Left lung (tissue), 10 donors: ENCODE data around the gene ZNF862. TPM values are rescaled to one million over a fixed set of nuclear protein-coding genes. Genes with fewer than 3 reads are reported as not detected.

ENCODE experiments used
- ATAC-seq: fragments of 200-7000 bp; cut with Tn5 transposase; one replicate; pipeline ENCODE4 v1.9.1; 2020; ENCODE audit warnings: moderate library complexity
- DNase-seq, 4 donors: peaks; one replicate each; pipeline ENCODE4 v3.0.0-alpha.2; 2013 to 2020
- H3K27ac ChIP-seq, 2 donors: fragments of 200-600 bp; sonication (generic) in 1 of 2; one replicate each; pipeline versions ENCODE4 v1.5.0 to v1.8.0; 2020 to 2021
- H3K27me3 ChIP-seq, 2 donors: fragments of 200-600 bp; sonication (generic) in 1 of 2; one replicate each; pipeline versions ENCODE4 v1.5.0 to v1.8.0; 2020 to 2021
- H3K36me3 ChIP-seq, 2 donors: fragments of 200-600 bp; sonication (generic) in 1 of 2; one replicate each; pipeline versions ENCODE4 v1.5.0 to v1.8.0; 2020 to 2021
- H3K4me1 ChIP-seq, 2 donors: fragments of 200-600 bp; one replicate each; pipeline ENCODE4 v1.8.0; 2021
- H3K4me3 ChIP-seq, 2 donors: fragments of 200-600 bp; sonication (generic) in 1 of 2; one replicate each; pipeline versions ENCODE4 v1.5.0 to v1.8.0; 2020 to 2021; ENCODE audit warnings: mild to moderate bottlenecking in 1 of 2
- H3K9me3 ChIP-seq, 2 donors: fragments of 200-600 bp; sonication (generic) in 1 of 2; one replicate each; pipeline versions ENCODE4 v1.5.0 to v1.8.0; 2020 to 2021
- CTCF ChIP-seq, 2 donors: fragments of 200-600 bp; sonication (generic) in 1 of 2; IDR thresholded peaks; one replicate each; pipeline versions ENCODE4 v1.5.0 to v1.8.0; 2021; ENCODE audit warnings: antibody characterized with exemption in 2 of 2
- intact Hi-C, 2 donors: fragments of 100-400 bp; cut with DNase I; formaldehyde crosslinking; loops; one replicate each; pipeline versions ENCODE4 v1.11.2 to v1.14.2; 2022
- polyA plus RNA-seq, 6 donors: library from polyadenylated mRNA; unstranded; fragments of 120-200 nt; gene quantifications; one replicate each; pipeline ENCODE4 v1.2.1, GENCODE V29; 2013; ENCODE audit not compliant: insufficient read length in 6 of 6
- total RNA-seq, 2 donors: library from RNA; stranded (reverse); fragmentation: NEBNext Ultra II Directional; extraction: Animal tissue kit (Norgen Biotek cat#: 25700); gene quantifications; one replicate each; pipeline ENCODE4 v1.2.1, GENCODE V29; 2021
- donor health status: DM: no; HTN: yes; CAD: no.
- donor health status: DM: no; HTN: no; CAD: no.

The ZNF862 gene
- total and polyA plus RNA-seq, 8 donors, result 9.8 to 27.8 (median 23.9) TPM

- intact Hi-C loops, result no loop called here
- TF ChIP-seq CTCF (IDR thresholded peaks at IDR 0.05), result no peak
- peaks cover 0 to 5% of the 10 kb centered on the region in 2 donors for H3K27me3 ChIP-seq
- H3K36me3 ChIP-seq, result no peaks in the 10 kb centered on the region
- ATAC-seq, result no peak
- no peak overlapping the region for H3K4me3 ChIP-seq
- DNase-seq, result peak in 1 of 4 donors; percentile 68
- H3K27ac ChIP-seq, result no peak overlapping the region
- H3K9me3 ChIP-seq, result no peaks in the 10 kb centered on the region
- H3K4me1 ChIP-seq, result no peaks in the 10 kb centered on the region
Measured at GRCh38 chr7:149817301-149817771, 20.8 kb upstream of the ZNF862 start.

- Histone ChIP-seq H3K27me3 (peaks cover 0 to 5% of the 10 kb centered on the region in 2 donors), H3K36me3 (no peaks in the 10 kb centered on the region), H3K4me1 (no peaks in the 10 kb centered on the region), H3K9me3 (no peaks in the 10 kb centered on the region), H3K4me3 (no peak overlapping the region), H3K27ac (no peak overlapping the region)
- DNase-seq, result peak in 1 of 4 donors; percentile 71
- no peak for TF ChIP-seq CTCF (IDR thresholded peaks at IDR 0.05)
- no peak for ATAC-seq
- intact Hi-C loops, result no loop called here
Measured at GRCh38 chr7:149817836-149818535, 20.2 kb upstream of the ZNF862 start.

GRCh38 chr7:149818536-149818840 lies 19.7 kb upstream of the ZNF862 start:
- intact Hi-C loops, result no loop called here
- ATAC-seq, result no peak
- Histone ChIP-seq H3K9me3 (no peaks in the 10 kb centered on the region), H3K27ac (no peak overlapping the region), H3K36me3 (no peaks in the 10 kb centered on the region), H3K4me1 (no peaks in the 10 kb centered on the region), H3K4me3 (no peak overlapping the region), H3K27me3 (peaks cover 0 to 5% of the 10 kb centered on the region in 2 donors)
- DNase-seq, result peak in 1 of 4 donors; percentile 67
- no peak for TF ChIP-seq CTCF (IDR thresholded peaks at IDR 0.05)

GRCh38 chr7:149819141-149819960 lies 18.8 kb upstream of the ZNF862 start:
- Histone ChIP-seq H3K4me3 (no peak overlapping the region), H3K9me3 (no peaks in the 10 kb centered on the region), H3K36me3 (no peaks in the 10 kb centered on the region), H3K27ac (no peak overlapping the region), H3K27me3 (peaks cover 0 to 5% of the 10 kb centered on the region in 2 donors), H3K4me1 (no peaks in the 10 kb centered on the region)
- DNase-seq (peak in 1 of 4 donors; percentile 71), ATAC-seq (no peak)
- intact Hi-C loops, result no loop called here
- no peak for TF ChIP-seq CTCF (IDR thresholded peaks at IDR 0.05)

- no peaks in the 10 kb centered on the region for H3K4me1 ChIP-seq
- H3K27ac ChIP-seq, result no peak overlapping the region
- peak in 1 of 4 donors; percentile 34 for DNase-seq
- ATAC-seq, result no peak
- no peak for TF ChIP-seq CTCF (IDR thresholded peaks at IDR 0.05)
- intact Hi-C loops, result no loop called here
- no peaks in the 10 kb centered on the region for H3K27me3 ChIP-seq
- no peak overlapping the region for H3K4me3 ChIP-seq
- no peaks in the 10 kb centered on the region for H3K36me3 ChIP-seq
- H3K9me3 ChIP-seq, result no peaks in the 10 kb centered on the region
Measured at GRCh38 chr7:149819961-149820340, 18.2 kb upstream of the ZNF862 start.
